Immature natural killer cell (primary cell): ENCODE results near the gene SMCO4. TPM values are rescaled to one million over a fixed set of nuclear protein-coding genes. Genes with fewer than 3 reads are reported as not detected.

Experiments
- DNase-seq, 3 donors: peaks; one replicate each; pipeline ENCODE4 v3.0.0; 2022; ENCODE audit warnings: mixed read lengths in 1 of 3
- H3K27ac Mint-ChIP-seq, 6 donors: one replicate each; pipeline ENCODE4 v1.8.0; 2020; ENCODE audit warnings: mixed read lengths in 6 of 6, mild to moderate bottlenecking in 5 of 6, inconsistent platforms in 4 of 6, moderate library complexity in 3 of 6
- H3K27me3 Mint-ChIP-seq, 3 donors: one replicate each; pipeline ENCODE4 v1.8.0; 2020 to 2021; ENCODE audit warnings: low read depth in 3 of 3, mild to moderate bottlenecking in 3 of 3, mixed read lengths in 3 of 3, moderate library complexity in 3 of 3, inconsistent platforms in 1 of 3
- H3K36me3 Mint-ChIP-seq, 3 donors: one replicate each; pipeline ENCODE4 v1.8.0; 2020; ENCODE audit warnings: mixed read lengths in 3 of 3, inconsistent platforms in 2 of 3, mild to moderate bottlenecking in 2 of 3
- H3K4me1 Mint-ChIP-seq, 2 donors: one replicate each; pipeline ENCODE4 v1.8.0; 2020; ENCODE audit warnings: inconsistent platforms in 2 of 2, mild to moderate bottlenecking in 2 of 2, mixed read lengths in 2 of 2, moderate library complexity in 1 of 2
- H3K4me3 Mint-ChIP-seq, 5 donors: one replicate each; pipeline ENCODE4 v1.8.0; 2020; ENCODE audit warnings: mild to moderate bottlenecking in 5 of 5, mixed read lengths in 5 of 5, inconsistent platforms in 3 of 5, moderate library complexity in 3 of 5
- H3K9me3 Mint-ChIP-seq, 6 donors: one replicate each; pipeline ENCODE4 v1.8.0; 2020; ENCODE audit warnings: mild to moderate bottlenecking in 6 of 6, mixed read lengths in 6 of 6, inconsistent platforms in 4 of 6, moderate library complexity in 3 of 6
- polyA plus RNA-seq, 3 donors: library from polyadenylated mRNA; unstranded; fragments of 300-500 nt; fragmentation: Illumina TruSeq; gene quantifications; one replicate each; pipeline ENCODE4 v1.2.3, GENCODE V29; 2021

Gene SMCO4
- polyA plus RNA-seq, 3 donors from 2014 or later: 10.2 to 11.1 (median 10.3) TPM

DNA sequence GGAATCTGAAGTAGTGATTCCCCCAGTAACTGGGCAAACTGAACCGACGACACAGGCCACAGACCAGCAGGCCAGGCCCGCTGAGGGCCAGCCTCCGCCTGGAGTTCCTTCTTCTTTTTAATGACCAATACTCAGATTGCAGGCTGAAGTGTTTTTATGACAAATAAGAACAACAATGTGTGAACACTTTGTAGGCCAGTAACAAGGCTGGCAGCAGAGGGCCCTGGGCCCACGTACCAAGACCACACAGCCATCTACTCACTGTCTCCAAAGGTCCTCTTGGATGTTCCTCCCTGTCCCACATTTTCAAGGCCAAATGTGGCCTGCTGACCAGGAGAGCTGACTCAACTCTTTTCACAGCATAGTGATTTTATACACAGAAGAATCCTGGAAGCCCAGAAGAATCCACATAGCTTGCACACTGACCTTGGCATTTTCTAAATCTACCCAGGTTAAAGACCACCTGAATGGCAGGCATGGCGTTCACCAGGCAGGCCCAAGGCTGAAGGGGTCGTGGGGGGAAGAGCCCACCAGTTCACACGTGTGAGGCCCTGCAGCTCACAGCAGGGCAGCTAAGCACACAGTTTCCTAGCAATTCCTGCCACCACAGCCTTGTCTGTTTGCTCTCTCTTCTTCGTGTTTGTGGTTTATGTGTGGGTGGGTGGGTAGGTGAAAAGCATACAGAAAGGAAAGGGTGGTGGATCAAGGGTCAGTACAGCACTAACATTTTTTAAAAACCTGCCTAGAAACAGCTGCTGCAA lies 13.3 kb downstream of the SMCO4 start:
- Mint-ChIP-seq H3K9me3 (no peaks in the 10 kb centered on the region), H3K27me3 (no peaks in the 10 kb centered on the region), H3K4me1 (peaks cover 73 to 80% of the 10 kb centered on the region in 2 donors), H3K4me3 (peak overlapping the region; percentile 34 to 64 (median 51)), H3K27ac (peak overlapping the region; percentile 69 to 84 (median 80)), H3K36me3 (no peaks in the 10 kb centered on the region)
- DNase-seq: peak; percentile 23 to 34 (median 24)

GRCh38 chr11:93528757-93529645 lies 14.2 kb downstream of the SMCO4 start:
- Mint-ChIP-seq H3K4me1 (peaks cover 80 to 87% of the 10 kb centered on the region in 2 donors), H3K36me3 (no peaks in the 10 kb centered on the region)

DNA sequence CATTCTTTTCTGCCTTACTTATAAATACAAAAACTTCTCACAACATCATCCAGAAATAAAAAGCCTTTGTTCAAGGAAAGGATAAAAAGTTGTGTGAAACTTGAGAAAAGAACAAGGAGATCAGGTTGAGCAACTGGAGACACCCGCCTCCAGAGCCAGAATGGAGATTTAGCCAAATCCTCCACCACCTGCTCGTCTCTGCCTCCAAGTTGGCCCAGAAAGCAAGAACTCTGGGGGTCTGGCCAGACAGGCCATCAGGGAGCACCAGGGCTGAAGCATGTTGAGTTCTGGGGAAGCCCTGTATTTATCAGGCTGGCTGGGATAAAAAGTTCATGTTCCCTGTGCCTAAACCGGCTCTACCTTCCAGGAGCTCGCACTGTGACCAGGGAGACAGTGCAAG lies 14.9 kb downstream of the SMCO4 start:
- H3K27me3 Mint-ChIP-seq: no peaks in the 10 kb centered on the region
- peaks cover 85 to 94% of the 10 kb centered on the region in 2 donors for H3K4me1 Mint-ChIP-seq
- H3K36me3 Mint-ChIP-seq: no peaks in the 10 kb centered on the region
- no peaks in the 10 kb centered on the region for H3K9me3 Mint-ChIP-seq
- peak overlapping the region in 4 of 6 donors; percentile 17 to 81 (median 46) for H3K27ac Mint-ChIP-seq
- no peak for DNase-seq
- H3K4me3 Mint-ChIP-seq: no peak overlapping the region

More at GRCh38 chr11:93528757-93529645, 14.2 kb downstream of the SMCO4 start:
- H3K27ac Mint-ChIP-seq: peak overlapping the region; percentile 18 to 83 (median 76)
- H3K4me3 Mint-ChIP-seq: peak overlapping the region in 3 of 5 donors; percentile 38 to 64 (median 42)
- DNase-seq: no peak
- H3K27me3 Mint-ChIP-seq: no peaks in the 10 kb centered on the region
- H3K9me3 Mint-ChIP-seq: no peaks in the 10 kb centered on the region

- Mint-ChIP-seq H3K36me3 (no peaks in the 10 kb centered on the region), H3K27me3 (no peaks in the 10 kb centered on the region), H3K9me3 (no peaks in the 10 kb centered on the region), H3K4me3 (peak overlapping the region; percentile 1 to 70 (median 51)), H3K27ac (peak overlapping the region; percentile 35 to 74 (median 70)), H3K4me1 (peaks cover 82 to 94% of the 10 kb centered on the region in 2 donors)
- DNase-seq: peak; percentile 27 to 40 (median 35)
Observed at GRCh38 chr11:93526641-93527583, 16.3 kb downstream of the SMCO4 start.

GRCh38 chr11:93526346-93526633 lies 16.9 kb downstream of the SMCO4 start:
- Mint-ChIP-seq H3K4me1 (peaks cover 81 to 94% of the 10 kb centered on the region in 2 donors), H3K9me3 (no peaks in the 10 kb centered on the region), H3K27me3 (no peaks in the 10 kb centered on the region), H3K36me3 (no peaks in the 10 kb centered on the region), H3K27ac (peak overlapping the region; percentile 35 to 74 (median 67)), H3K4me3 (peak overlapping the region in 4 of 5 donors; percentile 3 to 70 (median 52))
- DNase-seq: no peak

DNA sequence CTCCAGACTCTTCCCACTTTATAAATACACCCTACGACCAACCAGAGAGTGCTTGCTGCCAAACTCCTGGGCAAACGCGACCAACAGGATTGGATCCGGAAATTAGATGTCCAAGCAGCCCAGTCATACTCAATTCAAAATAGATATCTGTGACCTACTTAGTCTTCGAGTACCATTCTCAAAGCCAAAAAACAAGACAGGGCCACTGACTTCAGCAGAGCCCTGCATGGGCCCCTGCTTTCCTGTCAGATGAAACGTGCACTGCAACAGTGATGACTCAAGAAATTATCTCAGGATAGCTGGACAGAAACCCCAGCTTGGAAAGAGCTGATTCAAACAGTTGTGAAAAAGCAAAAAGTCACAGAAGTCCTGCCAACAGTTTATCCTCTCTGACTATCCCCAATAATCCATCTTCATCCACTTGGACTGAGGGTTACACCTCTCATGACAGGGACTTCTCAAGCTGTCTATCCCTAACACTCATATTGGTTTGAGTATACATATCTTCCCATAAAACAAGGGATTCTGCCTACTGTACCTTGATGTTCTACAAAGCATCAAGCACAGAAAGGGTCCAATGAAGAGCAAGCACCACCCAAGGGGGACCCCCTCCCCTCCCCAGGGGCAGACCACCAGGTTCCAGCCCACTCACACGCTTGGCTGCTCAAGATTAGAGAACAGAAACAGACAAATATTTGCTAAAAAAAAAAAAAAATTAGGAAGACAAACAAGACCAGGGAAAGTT lies 17.4 kb downstream of the SMCO4 start:
- DNase-seq: no peak
- Mint-ChIP-seq H3K9me3 (no peaks in the 10 kb centered on the region), H3K36me3 (no peaks in the 10 kb centered on the region), H3K4me1 (peaks cover 80 to 94% of the 10 kb centered on the region in 2 donors), H3K27me3 (no peaks in the 10 kb centered on the region), H3K27ac (peak overlapping the region; percentile 5 to 80 (median 34)), H3K4me3 (peak overlapping the region in 1 of 5 donors; percentile 36)

- Mint-ChIP-seq H3K27ac (peak overlapping the region in 3 of 6 donors; percentile 78 to 82 (median 82)), H3K4me3 (peak overlapping the region in 4 of 5 donors; percentile 65 to 74 (median 74)), H3K4me1 (peaks cover 73 to 93% of the 10 kb centered on the region in 2 donors), H3K9me3 (no peaks in the 10 kb centered on the region), H3K27me3 (no peaks in the 10 kb centered on the region), H3K36me3 (no peaks in the 10 kb centered on the region)
- no peak for DNase-seq
Observed at GRCh38 chr11:93524858-93525257, 18.3 kb downstream of the SMCO4 start.

- no peaks in the 10 kb centered on the region for H3K9me3 Mint-ChIP-seq
- no peaks in the 10 kb centered on the region for H3K36me3 Mint-ChIP-seq
- H3K27ac Mint-ChIP-seq: peak overlapping the region in 5 of 6 donors; percentile 50 to 82 (median 81)
- peak overlapping the region; percentile 54 to 74 (median 74) for H3K4me3 Mint-ChIP-seq
- H3K4me1 Mint-ChIP-seq: peaks cover 66 to 86% of the 10 kb centered on the region in 2 donors
- peaks cover 0 to 1% (median 0%) of the 10 kb centered on the region in 3 donors for H3K27me3 Mint-ChIP-seq
- no peak for DNase-seq
Observed at GRCh38 chr11:93524173-93524536, 19.0 kb downstream of the SMCO4 start.

DNA sequence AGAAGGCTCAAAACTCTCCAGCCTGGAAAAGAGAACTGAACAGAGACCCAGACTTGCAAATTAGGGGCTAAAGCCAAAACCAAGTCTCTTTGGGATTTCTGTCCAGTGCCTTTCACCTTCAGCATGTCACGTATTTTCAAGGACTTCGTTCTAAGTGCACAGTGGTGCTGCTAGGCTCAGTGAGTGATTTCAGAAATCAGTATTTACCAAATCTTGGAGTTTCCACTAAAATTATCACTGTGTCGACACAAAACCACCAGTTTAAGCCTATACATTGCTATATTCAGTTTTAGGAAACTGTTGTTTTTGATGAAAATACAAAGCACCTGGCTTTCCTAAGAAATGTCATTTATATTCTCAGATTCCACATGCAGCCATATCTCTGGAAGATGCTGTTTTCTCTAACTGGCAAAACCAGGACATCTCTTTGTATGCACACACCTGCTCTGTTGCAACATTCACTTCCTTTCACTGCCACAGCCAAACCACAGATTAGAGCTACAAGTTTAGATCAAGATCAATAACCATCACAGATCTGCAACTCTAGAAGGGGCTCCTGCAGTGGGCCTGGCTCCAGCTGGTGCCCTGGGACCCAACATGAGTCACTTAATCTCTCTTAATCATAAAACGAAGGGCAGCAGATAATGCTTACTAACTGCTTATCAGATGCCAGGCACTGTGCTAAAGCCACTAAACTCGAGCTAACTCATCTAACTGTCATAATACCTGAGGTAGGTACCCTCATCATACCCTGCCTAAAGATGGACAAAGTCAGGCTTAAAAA lies 22.3 kb downstream of the SMCO4 start:
- no peak overlapping the region for H3K4me3 Mint-ChIP-seq

DNA sequence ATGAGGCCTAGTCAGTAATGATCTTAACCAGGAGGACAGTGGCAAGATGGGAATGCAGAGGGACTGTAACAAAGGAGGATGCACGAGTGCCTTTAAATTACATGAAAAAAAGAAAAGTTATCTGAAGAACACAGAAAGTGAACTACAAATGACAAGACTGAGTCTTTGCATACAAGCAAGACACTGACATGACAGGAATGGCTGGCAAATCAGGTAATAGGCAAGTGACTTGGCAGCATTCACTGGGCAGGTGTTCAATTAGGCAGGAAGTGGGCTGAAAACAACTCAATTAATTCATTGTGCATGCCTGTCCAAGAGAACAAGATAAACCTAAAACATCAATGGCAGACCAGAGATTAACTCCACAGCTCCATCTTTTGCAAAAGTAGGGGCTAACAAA lies 24.0 kb downstream of the SMCO4 start:
- DNase-seq: no peak
- Mint-ChIP-seq H3K9me3 (no peaks in the 10 kb centered on the region), H3K4me3 (no peak overlapping the region), H3K27ac (no peak overlapping the region), H3K36me3 (no peaks in the 10 kb centered on the region), H3K4me1 (peaks cover 23 to 40% of the 10 kb centered on the region in 2 donors), H3K27me3 (peaks cover 0 to 2% (median 1%) of the 10 kb centered on the region in 3 donors)

More for the DNA sequence above, 22.3 kb downstream of the SMCO4 start:
- H3K27me3 Mint-ChIP-seq: peaks cover 0 to 1% (median 0%) of the 10 kb centered on the region in 3 donors
- no peaks in the 10 kb centered on the region for H3K9me3 Mint-ChIP-seq
- H3K27ac Mint-ChIP-seq: peak overlapping the region in 2 of 6 donors; percentile 23 to 33
- H3K4me1 Mint-ChIP-seq: peaks cover 40 to 58% of the 10 kb centered on the region in 2 donors
- no peak for DNase-seq
- no peaks in the 10 kb centered on the region for H3K36me3 Mint-ChIP-seq

DNA sequence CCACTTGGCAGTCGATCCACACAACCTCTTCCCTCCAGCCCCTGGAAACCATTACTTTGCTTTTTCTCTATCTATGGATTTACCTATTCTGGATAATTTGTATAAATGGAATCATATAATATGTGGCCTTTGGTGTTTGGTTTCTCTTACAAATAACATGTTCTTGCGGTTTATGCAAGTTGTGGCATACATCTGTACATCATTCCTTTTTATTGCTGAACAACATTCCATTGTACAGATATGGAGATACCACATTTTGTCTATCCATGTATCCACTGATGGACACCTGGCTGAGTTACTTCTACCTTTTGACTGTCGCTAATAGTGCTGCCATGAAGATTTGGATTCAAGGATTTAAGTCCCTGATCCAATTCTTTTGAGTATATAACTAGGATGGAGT lies 25.1 kb downstream of the SMCO4 start:
- Mint-ChIP-seq H3K27ac (no peak overlapping the region), H3K4me1 (peaks cover 17 to 32% of the 10 kb centered on the region in 2 donors), H3K4me3 (no peak overlapping the region), H3K27me3 (peaks cover 0 to 2% (median 1%) of the 10 kb centered on the region in 3 donors), H3K36me3 (no peaks in the 10 kb centered on the region), H3K9me3 (no peaks in the 10 kb centered on the region)
- DNase-seq: no peak

DNA sequence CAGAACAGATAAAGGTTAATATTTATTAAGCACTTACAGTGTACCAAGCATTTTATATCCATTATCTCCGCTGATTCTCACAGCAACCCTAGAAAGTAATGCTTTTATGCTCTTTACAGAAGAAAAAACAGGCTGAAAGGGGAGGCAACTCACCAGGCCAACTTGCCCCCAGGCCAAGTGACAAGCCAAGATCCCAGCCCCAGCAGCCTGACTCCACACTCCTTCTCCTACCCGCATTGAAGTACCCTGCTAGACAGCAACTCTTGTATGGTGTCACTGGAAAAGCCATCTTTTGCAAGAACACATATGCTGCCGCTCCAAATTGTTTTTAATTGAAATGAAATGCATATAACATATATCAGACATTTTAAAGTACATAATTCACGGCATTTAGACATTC lies 25.6 kb downstream of the SMCO4 start:
- H3K4me1 Mint-ChIP-seq: peaks cover 15 to 27% of the 10 kb centered on the region in 2 donors
- no peak for DNase-seq
- H3K27ac Mint-ChIP-seq: no peak overlapping the region
- H3K9me3 Mint-ChIP-seq: no peaks in the 10 kb centered on the region
- peaks cover 0 to 2% (median 1%) of the 10 kb centered on the region in 3 donors for H3K27me3 Mint-ChIP-seq
- H3K36me3 Mint-ChIP-seq: no peaks in the 10 kb centered on the region
- no peak overlapping the region for H3K4me3 Mint-ChIP-seq
